HUES6 (cell line): Measurements from ENCODE around the gene ADAP1.

ENCODE experiments used
- H3K27ac ChIP-seq: 2 replicates; pipeline ENCODE4 v1.7.0; 2013; ENCODE audit warnings: low read depth, mild to moderate bottlenecking, low read length, inconsistent platforms
- H3K27me3 ChIP-seq: 2 replicates; pipeline ENCODE4 v1.6.1; 2013; ENCODE audit warnings: low read length; ENCODE audit not compliant: control insufficient read depth, insufficient read depth
- H3K36me3 ChIP-seq: 2 replicates; pipeline ENCODE4 v1.6.1; 2013; ENCODE audit warnings: low read length; ENCODE audit not compliant: control insufficient read depth, insufficient read depth
- H3K4me1 ChIP-seq: 2 replicates; pipeline ENCODE4 v1.6.1; 2013; ENCODE audit warnings: low read length; ENCODE audit not compliant: control insufficient read depth, insufficient read depth
- H3K4me3 ChIP-seq: 2 replicates; pipeline ENCODE4 v1.5.1; 2013; ENCODE audit warnings: low read depth, low read length
- H3K9ac ChIP-seq: one replicate; pipeline ENCODE4 v1.6.1; 2013; ENCODE audit warnings: mild to moderate bottlenecking, low read length
- H3K9me3 ChIP-seq: 2 replicates; pipeline ENCODE4 v1.6.1; 2013; ENCODE audit warnings: low read depth, low read length; ENCODE audit not compliant: control insufficient read depth, insufficient read depth

ADAP1 gene

GRCh38 chr7:921071-921461, 33.4 kb downstream of the ADAP1 start:
- H3K36me3 ChIP-seq = no peaks in the 10 kb centered on the region
- H3K27ac ChIP-seq = no peak overlapping the region
- no peaks in the 10 kb centered on the region for H3K9me3 ChIP-seq
- no peaks in the 10 kb centered on the region for H3K27me3 ChIP-seq
- H3K4me1 ChIP-seq = peaks cover 10% of the 10 kb centered on the region; the same call in 1 of the 2 replicates
- no peak overlapping the region for H3K9ac ChIP-seq
- no peak overlapping the region for H3K4me3 ChIP-seq

- no peaks in the 10 kb centered on the region for H3K9me3 ChIP-seq
- no peaks in the 10 kb centered on the region for H3K27me3 ChIP-seq
- peaks cover 10% of the 10 kb centered on the region; the same call in 1 of the 2 replicates for H3K4me1 ChIP-seq
- no peak overlapping the region for H3K27ac ChIP-seq
- no peaks in the 10 kb centered on the region for H3K36me3 ChIP-seq
- H3K9ac ChIP-seq = no peak overlapping the region
- no peak overlapping the region for H3K4me3 ChIP-seq
Measured at GRCh38 chr7:920351-921070, 34.0 kb downstream of the ADAP1 start.

GRCh38 chr7:919924-920341, 34.5 kb downstream of the ADAP1 start:
- Histone ChIP-seq H3K4me3 (no peak overlapping the region), H3K9ac (no peak overlapping the region), H3K27me3 (no peaks in the 10 kb centered on the region), H3K4me1 (peaks cover 10% of the 10 kb centered on the region; the same call in 1 of the 2 replicates), H3K27ac (no peak overlapping the region), H3K36me3 (no peaks in the 10 kb centered on the region), H3K9me3 (no peaks in the 10 kb centered on the region)

- Histone ChIP-seq H3K27ac (no peak overlapping the region), H3K9ac (no peak overlapping the region), H3K27me3 (no peaks in the 10 kb centered on the region), H3K9me3 (no peaks in the 10 kb centered on the region), H3K4me3 (no peak overlapping the region), H3K4me1 (peaks cover 10% of the 10 kb centered on the region; the same call in 1 of the 2 replicates), H3K36me3 (no peaks in the 10 kb centered on the region)
Measured at GRCh38 chr7:919114-919442, 35.4 kb downstream of the ADAP1 start.

GRCh38 chr7:918441-919113, 35.9 kb downstream of the ADAP1 start:
- Histone ChIP-seq H3K36me3 (no peaks in the 10 kb centered on the region), H3K9me3 (no peaks in the 10 kb centered on the region), H3K27ac (no peak overlapping the region), H3K4me3 (no peak overlapping the region), H3K4me1 (peaks cover 9% of the 10 kb centered on the region; the same call in 1 of the 2 replicates), H3K9ac (no peak overlapping the region), H3K27me3 (no peaks in the 10 kb centered on the region)

GRCh38 chr7:918118-918425, 36.4 kb downstream of the ADAP1 start:
- H3K4me3 ChIP-seq = no peak overlapping the region
- no peaks in the 10 kb centered on the region for H3K36me3 ChIP-seq
- no peak overlapping the region for H3K27ac ChIP-seq
- no peak overlapping the region for H3K9ac ChIP-seq
- H3K9me3 ChIP-seq = no peaks in the 10 kb centered on the region
- peaks cover 4% of the 10 kb centered on the region; the same call in 1 of the 2 replicates for H3K4me1 ChIP-seq
- no peaks in the 10 kb centered on the region for H3K27me3 ChIP-seq

GRCh38 chr7:917255-918117, 37.0 kb downstream of the ADAP1 start:
- Histone ChIP-seq H3K9ac (no peak overlapping the region), H3K4me1 (no peaks in the 10 kb centered on the region), H3K4me3 (no peak overlapping the region), H3K9me3 (no peaks in the 10 kb centered on the region), H3K27me3 (no peaks in the 10 kb centered on the region), H3K36me3 (no peaks in the 10 kb centered on the region), H3K27ac (no peak overlapping the region)

GRCh38 chr7:916291-916941, 38.1 kb downstream of the ADAP1 start:
- Histone ChIP-seq H3K9ac (no peak overlapping the region), H3K4me1 (no peaks in the 10 kb centered on the region), H3K27ac (no peak overlapping the region), H3K36me3 (no peaks in the 10 kb centered on the region), H3K9me3 (no peaks in the 10 kb centered on the region), H3K4me3 (no peak overlapping the region), H3K27me3 (no peaks in the 10 kb centered on the region; the same call in 1 of the 2 replicates)

GRCh38 chr7:915291-916218, 38.9 kb downstream of the ADAP1 start:
- H3K27me3 ChIP-seq = no peaks in the 10 kb centered on the region; the same call in 1 of the 2 replicates
- no peak overlapping the region for H3K4me3 ChIP-seq
- H3K9me3 ChIP-seq = no peaks in the 10 kb centered on the region
- no peak overlapping the region for H3K27ac ChIP-seq
- H3K9ac ChIP-seq = no peak overlapping the region
- peaks cover 1% of the 10 kb centered on the region for H3K4me1 ChIP-seq
- H3K36me3 ChIP-seq = no peaks in the 10 kb centered on the region
